Naive thymus-derived CD4-positive, alpha-beta T cell (primary cell): ENCODE results near the gene SMNDC1. TPM values are rescaled to one million over a fixed set of nuclear protein-coding genes. Genes with fewer than 3 reads are reported as not detected.

Source experiments
- ATAC-seq: fragments of 150-1000 bp; cut with Tn5 transposase; 2 replicates; pipeline ENCODE4 v1.10.0; 2021; ENCODE audit warnings: mild to moderate bottlenecking, moderate library complexity
- CTCF ChIA-PET: fragments of 350-600 bp; sonication (Branson Sonifier 250); formaldehyde crosslinking; loops from one replicate; lab custom pipeline; 2021; ENCODE audit warnings: antibody characterized with exemption; lab: Charles Lee
- POLR2A ChIA-PET: fragments of 350-600 bp; sonication (Branson Sonifier 250); formaldehyde crosslinking; loops from one replicate; lab custom pipeline; 2021; ENCODE audit warnings: antibody characterized with exemption, inconsistent platforms; lab: Charles Lee
- DNase-seq, 9 donors: peaks; one replicate each; pipeline versions ENCODE4 v3.0.0 to v3.0.0-alpha.2; 2020 to 2022; ENCODE audit warnings: mixed read lengths in 1 of 9
- H3K27ac ChIP-seq: one replicate; pipeline ENCODE4 v1.7.0; 2013; ENCODE audit warnings: mild to moderate bottlenecking, low read depth, low read length, moderate library complexity
- H3K27me3 ChIP-seq, 2 donors: one replicate each; pipeline ENCODE4 v1.7.0; 2013; ENCODE audit warnings: low read length in 2 of 2, mild to moderate bottlenecking in 2 of 2, moderate library complexity in 2 of 2; ENCODE audit not compliant: control insufficient read depth in 2 of 2, insufficient read depth in 2 of 2
- H3K36me3 ChIP-seq, 3 experiments: 1 replicate in 2 of 3; 2 replicates in 1 of 3; pipeline ENCODE4 v1.7.0; 2013; ENCODE audit warnings: low read length in 3 of 3, mild to moderate bottlenecking in 3 of 3, moderate library complexity in 1 of 3; ENCODE audit not compliant: insufficient read depth in 3 of 3, control insufficient read depth in 2 of 3
- H3K4me1 ChIP-seq, 2 donors: one replicate each; pipeline ENCODE4 v1.7.0; 2013; ENCODE audit warnings: low read length in 2 of 2, mild to moderate bottlenecking in 2 of 2, moderate library complexity in 1 of 2; ENCODE audit not compliant: control insufficient read depth in 2 of 2, insufficient read depth in 2 of 2
- H3K4me3 ChIP-seq: 2 replicates; pipeline ENCODE4 v1.7.0; 2013; ENCODE audit warnings: mild to moderate bottlenecking, low read length
- H3K9me3 ChIP-seq, 3 experiments: 1 replicate in 2 of 3; 2 replicates in 1 of 3; pipeline ENCODE4 v1.7.0; 2013; ENCODE audit warnings: low read length in 3 of 3; ENCODE audit not compliant: control insufficient read depth in 2 of 3
- H3K27ac Mint-ChIP-seq, 9 donors: one replicate each; pipeline ENCODE4 v1.8.0; 2020 to 2022; ENCODE audit warnings: mixed read lengths in 9 of 9, mild to moderate bottlenecking in 8 of 9, moderate library complexity in 5 of 9, inconsistent platforms in 2 of 9
- H3K27me3 Mint-ChIP-seq, 5 donors: one replicate each; pipeline ENCODE4 v1.8.0; 2021 to 2022; ENCODE audit warnings: mixed read lengths in 5 of 5, mild to moderate bottlenecking in 1 of 5
- H3K36me3 Mint-ChIP-seq, 5 donors: one replicate each; pipeline ENCODE4 v1.8.0; 2020 to 2022; ENCODE audit warnings: mixed read lengths in 5 of 5, mild to moderate bottlenecking in 3 of 5, inconsistent platforms in 1 of 5
- H3K4me1 Mint-ChIP-seq, 7 donors: one replicate each; pipeline ENCODE4 v1.8.0; 2020 to 2022; ENCODE audit warnings: mixed read lengths in 7 of 7, mild to moderate bottlenecking in 3 of 7, inconsistent platforms in 1 of 7
- H3K4me3 Mint-ChIP-seq, 10 donors: one replicate each; pipeline ENCODE4 v1.8.0; 2020 to 2022; ENCODE audit warnings: mild to moderate bottlenecking in 10 of 10, mixed read lengths in 10 of 10, moderate library complexity in 6 of 10, inconsistent platforms in 2 of 10
- H3K9me3 Mint-ChIP-seq, 11 donors: one replicate each; pipeline ENCODE4 v1.8.0; 2020 to 2022; ENCODE audit warnings: mixed read lengths in 11 of 11, mild to moderate bottlenecking in 4 of 11, inconsistent platforms in 1 of 11, moderate library complexity in 1 of 11
- intact Hi-C, 2 donors: fragments of 100-400 bp; cut with micrococcal nuclease; formaldehyde crosslinking; loops; one replicate each; pipeline ENCODE4 v1.15.1; 2023
- polyA plus RNA-seq, 2 donors: library from polyadenylated mRNA; unstranded; fragments of 300-500 nt; fragmentation: Illumina TruSeq; gene quantifications; one replicate each; pipeline ENCODE4 v1.2.3, GENCODE V29; 2021
- total RNA-seq, 6 experiments: library from RNA in 5 of 6; stranded (reverse) in 5 of 6; gene quantifications; 1 replicate in 5 of 6; 2 replicates in 1 of 6; pipeline ENCODE4 v1.2.3 and lab custom pipeline; 2021 to 2026

SMNDC1 gene
- total and polyA plus RNA-seq, 7 experiments from 2014 or later: 16.1 to 43.1 (median 36.5) TPM

DNA sequence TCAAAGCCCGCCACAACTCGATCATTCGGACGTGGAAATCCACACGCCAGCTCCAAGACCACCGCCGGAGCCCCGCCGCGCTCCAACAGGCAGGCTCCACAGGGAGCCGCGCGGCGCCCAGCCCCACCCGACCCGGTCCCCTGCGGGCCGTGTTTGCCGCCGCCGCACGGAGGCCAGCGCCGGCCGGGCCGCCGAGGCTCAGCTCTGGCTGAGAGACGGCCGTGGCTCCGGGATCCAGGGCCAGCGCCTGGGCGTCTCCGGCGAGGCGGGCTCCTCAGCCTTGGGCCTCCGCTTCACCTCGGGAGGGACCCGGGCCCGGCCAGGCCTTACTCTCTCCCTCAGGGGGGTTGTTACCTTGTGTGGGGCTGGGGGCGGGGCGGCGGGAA is 333 bp downstream of the SMNDC1 start:
- Mint-ChIP-seq H3K27ac (peak overlapping the region; percentile 97 to 100 (median 100)), H3K4me1 (peaks cover 26 to 66% (median 57%) of the 10 kb centered on the region in 7 donors), H3K36me3 (peaks cover 4 to 18% (median 10%) of the 10 kb centered on the region in 5 donors), H3K4me3 (peak overlapping the region; percentile 94 to 99 (median 98)), H3K9me3 (peaks cover 0 to 4% (median 0%) of the 10 kb centered on the region in 11 donors), H3K27me3 (no peaks in the 10 kb centered on the region)
- Histone ChIP-seq H3K27me3 (no peaks in the 10 kb centered on the region), H3K4me1 (peaks cover 32 to 38% of the 10 kb centered on the region in 2 donors), H3K9me3 (no peaks in the 10 kb centered on the region), H3K27ac (peak overlapping the region; percentile 89), H3K4me3 (peak overlapping the region; percentile 91), H3K36me3 (peaks cover 0 to 24% (median 24%) of the 10 kb centered on the region in 3 experiments)
- intact Hi-C loops: loop anchor here (1.0 to 10.0 kb wide), 8 partner anchors 9 to 440 kb away; partner anchors contain the start of gene ADD3 (in 2 of the 2)
- DNase-seq: no peak
- peak; percentile 63 for ATAC-seq
- CTCF ChIA-PET: interaction anchor here (1.2 to 5.1 kb wide), 4 partner anchors 8 to 263 kb away, joined by 3 to 78 read pairs (median 6); partner anchors contain the start of gene SMC3
- POLR2A ChIA-PET: interaction anchor here (0.6 to 6.8 kb wide), 20 partner anchors 12 to 263 kb away, joined by 3 to 68 read pairs (median 5); partner anchors contain the start of genes DUSP5, MXI1 and SMC3

DNA sequence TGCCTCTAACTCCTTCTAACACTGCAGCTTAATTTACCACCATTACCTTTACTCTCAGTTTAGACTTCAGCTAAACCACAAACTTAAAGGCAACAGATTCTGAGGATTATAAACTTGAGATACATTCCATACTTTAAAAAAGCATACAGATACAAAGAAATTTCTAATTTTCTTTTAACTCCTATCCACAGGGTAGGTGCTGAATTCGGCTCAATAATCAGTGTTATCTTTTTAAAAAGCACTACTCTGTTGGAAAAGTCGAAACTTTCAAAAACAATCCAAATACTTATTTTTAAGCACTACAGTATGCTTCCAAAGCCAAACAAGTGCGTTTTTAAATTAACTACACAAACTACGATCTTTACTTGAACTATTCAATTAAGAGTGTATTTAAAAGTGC is 1.0 kb downstream of the SMNDC1 start:
- H3K27ac ChIP-seq: peak overlapping the region; percentile 89

DNA sequence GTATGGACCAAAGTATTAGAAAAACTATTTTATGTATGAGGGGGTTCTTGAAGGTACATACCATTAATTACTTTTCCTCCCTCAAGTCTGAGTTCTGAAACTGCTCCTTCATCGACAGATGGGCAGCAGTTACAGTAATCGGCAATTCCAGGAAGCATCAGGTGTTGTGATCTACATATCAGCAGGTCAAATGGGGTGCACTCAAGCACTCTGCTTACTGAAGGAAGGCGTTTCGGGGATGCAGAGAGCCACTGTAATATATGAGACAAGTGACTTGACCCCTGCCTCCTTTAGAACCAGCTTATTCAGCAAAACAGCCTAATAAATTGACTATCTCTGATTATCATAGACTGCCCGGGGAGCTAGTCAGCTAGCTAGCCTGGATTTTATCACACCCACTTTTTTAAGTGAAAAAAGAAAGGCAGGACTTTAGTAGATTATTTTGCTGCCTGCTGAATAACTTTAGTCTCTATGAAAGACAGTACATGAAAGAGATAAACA is 4.2 kb downstream of the SMNDC1 start:
- no peaks in the 10 kb centered on the region for H3K9me3 ChIP-seq
- no peak overlapping the region for H3K27ac ChIP-seq
- peaks cover 29 to 87% (median 68%) of the 10 kb centered on the region in 7 donors for H3K4me1 Mint-ChIP-seq
- no peaks in the 10 kb centered on the region for H3K27me3 ChIP-seq
- peaks cover 14 to 59% (median 39%) of the 10 kb centered on the region in 3 experiments for H3K36me3 ChIP-seq
- peak overlapping the region in 7 of 10 donors; percentile 14 to 61 (median 33) for H3K4me3 Mint-ChIP-seq
- H3K27me3 Mint-ChIP-seq: no peaks in the 10 kb centered on the region
- peak overlapping the region in 7 of 9 donors; percentile 6 to 60 (median 48) for H3K27ac Mint-ChIP-seq
- no peak overlapping the region for H3K4me3 ChIP-seq
- ChIA-PET CTCF (no interaction called here), POLR2A (interaction anchor here (0.6 to 6.8 kb wide), 4 partner anchors 18 to 217 kb away, joined by 3 to 68 read pairs (median 4); partner anchors contain the start of gene MXI1)
- H3K4me1 ChIP-seq: peaks cover 28 to 38% of the 10 kb centered on the region in 2 donors
- DNase-seq: no peak
- H3K9me3 Mint-ChIP-seq: peaks cover 0 to 4% (median 0%) of the 10 kb centered on the region in 11 donors
- no peak for ATAC-seq
- peaks cover 18 to 43% (median 27%) of the 10 kb centered on the region in 5 donors for H3K36me3 Mint-ChIP-seq
- intact Hi-C loops: loop anchor here (5.0 to 10.0 kb wide), 3 partner anchors 293 to 444 kb away; partner anchors contain the start of gene ADD3 (in 1 of the 2)

More for the DNA sequence above, 1.0 kb downstream of the SMNDC1 start:
- peaks cover 3 to 31% (median 24%) of the 10 kb centered on the region in 3 experiments for H3K36me3 ChIP-seq
- no peaks in the 10 kb centered on the region for H3K27me3 ChIP-seq
- no peak for ATAC-seq
- peak overlapping the region; percentile 91 for H3K4me3 ChIP-seq
- Mint-ChIP-seq H3K4me1 (peaks cover 26 to 71% (median 63%) of the 10 kb centered on the region in 7 donors), H3K27me3 (no peaks in the 10 kb centered on the region), H3K9me3 (peaks cover 0 to 4% (median 0%) of the 10 kb centered on the region in 11 donors), H3K4me3 (peak overlapping the region; percentile 87 to 99 (median 97)), H3K36me3 (peaks cover 4 to 21% (median 10%) of the 10 kb centered on the region in 5 donors), H3K27ac (peak overlapping the region; percentile 77 to 100 (median 93))
- no peaks in the 10 kb centered on the region for H3K9me3 ChIP-seq
- DNase-seq: no peak
- intact Hi-C loops: loop anchor here (1.0 to 10.0 kb wide), 9 partner anchors 8 to 441 kb away; partner anchors contain the start of gene ADD3 (in 2 of the 2)
- CTCF ChIA-PET: interaction anchor here (0.6 to 5.1 kb wide), 3 partner anchors 31 to 1296 kb away, joined by 3 to 78 read pairs (median 3); no protein-coding TSS in a partner anchor
- peaks cover 32 to 38% of the 10 kb centered on the region in 2 donors for H3K4me1 ChIP-seq
- POLR2A ChIA-PET: interaction anchor here (0.7 to 6.8 kb wide), 7 partner anchors 10 to 261 kb away, joined by 3 to 68 read pairs (median 5); partner anchors contain the start of genes DUSP5 and MXI1

DNA sequence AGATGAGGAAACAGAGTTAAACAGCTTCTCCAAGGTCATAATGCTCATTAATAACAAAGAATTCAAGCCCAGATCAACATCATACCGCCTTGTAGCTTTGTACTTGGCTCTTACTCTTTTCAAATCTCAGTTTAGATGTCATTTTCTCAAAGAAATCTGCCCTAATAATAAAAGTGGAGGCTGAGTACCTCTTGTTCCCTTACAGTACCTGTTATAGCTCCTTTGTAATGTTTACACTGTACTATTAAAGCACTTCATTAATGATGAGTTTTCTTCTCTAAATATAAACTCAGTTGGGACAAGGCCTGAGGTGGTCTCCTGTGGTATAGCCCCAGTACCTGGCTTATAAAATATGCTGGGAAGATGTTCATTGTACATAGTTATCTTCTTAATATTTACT is 7.8 kb downstream of the SMNDC1 start:
- Mint-ChIP-seq H3K4me3 (no peak overlapping the region), H3K36me3 (peaks cover 14 to 50% (median 34%) of the 10 kb centered on the region in 5 donors), H3K27me3 (no peaks in the 10 kb centered on the region), H3K4me1 (peaks cover 18 to 54% (median 40%) of the 10 kb centered on the region in 7 donors), H3K27ac (peak overlapping the region in 4 of 9 donors; percentile 6 to 49 (median 28)), H3K9me3 (no peaks in the 10 kb centered on the region)
- ATAC-seq (no peak), DNase-seq (no peak)
- intact Hi-C loops: no loop called here
- Histone ChIP-seq H3K4me1 (peaks cover 10 to 20% of the 10 kb centered on the region in 2 donors), H3K27ac (no peak overlapping the region), H3K4me3 (no peak overlapping the region), H3K27me3 (no peaks in the 10 kb centered on the region), H3K36me3 (peaks cover 27 to 84% (median 51%) of the 10 kb centered on the region in 3 experiments), H3K9me3 (no peaks in the 10 kb centered on the region)
- CTCF ChIA-PET: interaction anchor here (1.1 to 2.5 kb wide), 3 partner anchors 18 to 159 kb away, joined by 4 to 9 read pairs (median 4); no protein-coding TSS in a partner anchor
- POLR2A ChIA-PET: interaction anchor here (1.9 kb wide), 1 partner anchor 8 kb away, joined by 4 read pairs; the partner anchor contains the start of gene SMNDC1

DNA sequence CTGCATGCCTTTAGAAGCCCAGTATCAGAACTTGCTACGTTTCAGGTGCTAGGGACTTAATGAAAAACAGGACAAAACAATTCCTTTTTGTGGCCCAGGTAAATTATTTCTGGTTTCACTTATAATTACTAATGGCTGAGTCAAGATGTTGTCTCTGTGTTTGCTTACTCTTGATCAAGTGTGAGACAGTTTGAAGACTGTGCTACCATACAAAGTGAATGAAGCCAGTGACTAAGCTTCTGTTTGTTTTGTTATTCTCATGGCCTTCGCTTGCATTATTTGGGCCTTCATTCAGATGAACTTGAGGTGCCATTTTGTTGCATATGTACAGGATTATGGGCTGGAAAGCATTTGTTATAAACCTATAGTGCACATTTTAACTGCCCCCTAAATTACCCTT is 17.9 kb downstream of the SMNDC1 start:
- Histone ChIP-seq H3K36me3 (peaks cover 0 to 35% (median 3%) of the 10 kb centered on the region in 3 experiments), H3K4me3 (no peak overlapping the region), H3K27me3 (no peaks in the 10 kb centered on the region), H3K27ac (no peak overlapping the region), H3K4me1 (no peaks in the 10 kb centered on the region), H3K9me3 (no peaks in the 10 kb centered on the region)
- peaks cover 0 to 8% (median 3%) of the 10 kb centered on the region in 7 donors for H3K4me1 Mint-ChIP-seq
- ATAC-seq: no peak
- no peaks in the 10 kb centered on the region for H3K27me3 Mint-ChIP-seq
- intact Hi-C loops: no loop called here
- H3K27ac Mint-ChIP-seq: peak overlapping the region in 3 of 9 donors; percentile 11 to 54 (median 41)
- ChIA-PET CTCF (no interaction called here), POLR2A (interaction anchor here (1.3 to 2.0 kb wide), 2 partner anchors 12 to 33 kb away, joined by 3 to 6 read pairs; no protein-coding TSS in a partner anchor)
- H3K9me3 Mint-ChIP-seq: no peaks in the 10 kb centered on the region
- DNase-seq: no peak
- peaks cover 0 to 19% (median 8%) of the 10 kb centered on the region in 5 donors for H3K36me3 Mint-ChIP-seq
- H3K4me3 Mint-ChIP-seq: no peak overlapping the region

DNA sequence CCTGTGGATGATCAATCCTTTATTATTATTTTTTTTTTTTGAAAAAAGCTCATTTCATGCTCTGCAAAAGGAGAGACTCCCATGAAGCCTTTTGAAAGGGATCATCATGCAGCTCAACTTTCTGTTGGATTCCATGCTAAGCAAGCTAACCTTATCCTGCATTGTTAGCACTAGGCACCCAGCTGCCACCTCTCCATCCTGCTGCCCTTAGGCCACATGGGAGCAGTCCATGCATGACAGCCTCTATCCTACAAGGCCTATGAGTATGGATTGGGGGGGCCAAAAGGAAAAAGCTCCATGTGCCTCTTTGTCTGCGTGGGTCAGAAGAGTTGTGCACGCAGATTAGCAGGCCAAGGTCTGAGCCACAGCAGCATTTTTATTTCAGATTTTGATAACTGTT is 19.2 kb downstream of the SMNDC1 start:
- POLR2A ChIA-PET: interaction anchor here (0.6 to 2.0 kb wide), 3 partner anchors 11 to 74 kb away, joined by 4 to 6 read pairs (median 6); no protein-coding TSS in a partner anchor
- H3K36me3 ChIP-seq: peaks cover 0 to 28% (median 0%) of the 10 kb centered on the region in 3 experiments

More for the DNA sequence above, 19.2 kb downstream of the SMNDC1 start:
- DNase-seq (no peak), ATAC-seq (no peak)
- Mint-ChIP-seq H3K4me3 (no peak overlapping the region), H3K36me3 (peaks cover 0 to 27% (median 14%) of the 10 kb centered on the region in 5 donors), H3K27ac (no peak overlapping the region), H3K27me3 (no peaks in the 10 kb centered on the region), H3K9me3 (no peaks in the 10 kb centered on the region), H3K4me1 (peaks cover 0 to 13% (median 4%) of the 10 kb centered on the region in 7 donors)
- Histone ChIP-seq H3K27me3 (no peaks in the 10 kb centered on the region), H3K4me3 (no peak overlapping the region), H3K27ac (no peak overlapping the region), H3K4me1 (no peaks in the 10 kb centered on the region), H3K9me3 (no peaks in the 10 kb centered on the region)
- CTCF ChIA-PET: interaction anchor here (0.6 to 1.6 kb wide), 5 partner anchors 64 to 153 kb away, joined by 3 to 8 read pairs (median 4); no protein-coding TSS in a partner anchor
- intact Hi-C loops: no loop called here
